Measurements from ENCODE around the gene STARD10. TPM values are rescaled to one million over a fixed set of nuclear protein-coding genes. Genes with fewer than 3 reads are reported as not detected.

The STARD10 gene
- total RNA-seq, 6 experiments from 2014 or later, result 10.8 to 16.9 (median 15.8) TPM

GRCh38 chr11:72820439-72821139 is 26.7 kb upstream of the STARD10 start:
- Mint-ChIP-seq H3K27me3 (ENCODE audit: insufficient read depth) (peaks cover 22% of the 10 kb centered on the region), H3K27ac (no peak overlapping the region), H3K36me3 (ENCODE audit: low read depth) (peaks cover 19% of the 10 kb centered on the region), H3K4me1 (ENCODE audit: low read depth) (peaks cover 51% of the 10 kb centered on the region), H3K9me3 (no peaks in the 10 kb centered on the region), H3K4me3 (peak overlapping the region; percentile 49; the same call in 1 of the 2 replicates)
- TF ChIP-seq CTCF (IDR thresholded peaks at IDR 0.05), result no peak
- no peak for DNase-seq

GRCh38 chr11:72818971-72819370 is 25.1 kb upstream of the STARD10 start:
- H3K36me3 Mint-ChIP-seq (ENCODE audit: low read depth), result peaks cover 19% of the 10 kb centered on the region
- peak; percentile 54 for DNase-seq
- H3K4me3 Mint-ChIP-seq, result no peak overlapping the region; the same call in 1 of the 2 replicates
- peak overlapping the region; percentile 64 for H3K27ac Mint-ChIP-seq
- peaks cover 18% of the 10 kb centered on the region for H3K27me3 Mint-ChIP-seq (ENCODE audit: insufficient read depth)
- peaks cover 61% of the 10 kb centered on the region for H3K4me1 Mint-ChIP-seq (ENCODE audit: low read depth)
- H3K9me3 Mint-ChIP-seq, result no peaks in the 10 kb centered on the region
- no peak for TF ChIP-seq CTCF (IDR thresholded peaks at IDR 0.05)

- H3K4me3 Mint-ChIP-seq, result no peak overlapping the region
- no peak for TF ChIP-seq CTCF (IDR thresholded peaks at IDR 0.05)
- DNase-seq, result no peak
- H3K27me3 Mint-ChIP-seq (ENCODE audit: insufficient read depth), result peaks cover 16% of the 10 kb centered on the region
- peaks cover 19% of the 10 kb centered on the region for H3K36me3 Mint-ChIP-seq (ENCODE audit: low read depth)
- no peaks in the 10 kb centered on the region for H3K9me3 Mint-ChIP-seq
- peak overlapping the region; percentile 64 for H3K27ac Mint-ChIP-seq
- peaks cover 70% of the 10 kb centered on the region for H3K4me1 Mint-ChIP-seq (ENCODE audit: low read depth)
Observed at GRCh38 chr11:72817966-72818365, 24.1 kb upstream of the STARD10 start.

GRCh38 chr11:72816404-72816990 is 22.6 kb upstream of the STARD10 start:
- H3K4me1 Mint-ChIP-seq (ENCODE audit: low read depth), result peaks cover 84% of the 10 kb centered on the region
- H3K27ac Mint-ChIP-seq, result peak overlapping the region; percentile 90; the same call in 1 of the 2 replicates
- no peaks in the 10 kb centered on the region for H3K9me3 Mint-ChIP-seq
- peaks cover 16% of the 10 kb centered on the region for H3K27me3 Mint-ChIP-seq (ENCODE audit: insufficient read depth)
- DNase-seq, result no peak
- H3K36me3 Mint-ChIP-seq (ENCODE audit: low read depth), result peaks cover 24% of the 10 kb centered on the region
- no peak for TF ChIP-seq CTCF (IDR thresholded peaks at IDR 0.05)
- H3K4me3 Mint-ChIP-seq, result peak overlapping the region; percentile 98

- H3K27ac Mint-ChIP-seq, result peak overlapping the region; percentile 95
- H3K9me3 Mint-ChIP-seq, result no peaks in the 10 kb centered on the region
- DNase-seq, result no peak
- H3K27me3 Mint-ChIP-seq (ENCODE audit: insufficient read depth), result peaks cover 12% of the 10 kb centered on the region
- peak overlapping the region; percentile 98 for H3K4me3 Mint-ChIP-seq
- no peak for TF ChIP-seq CTCF (IDR thresholded peaks at IDR 0.05)
- peaks cover 29% of the 10 kb centered on the region for H3K36me3 Mint-ChIP-seq (ENCODE audit: low read depth)
- H3K4me1 Mint-ChIP-seq (ENCODE audit: low read depth), result peaks cover 83% of the 10 kb centered on the region
Observed at GRCh38 chr11:72815110-72815618, 21.3 kb upstream of the STARD10 start.
